Measurements from ENCODE around the gene AGPAT2.

Gene AGPAT2

DNA sequence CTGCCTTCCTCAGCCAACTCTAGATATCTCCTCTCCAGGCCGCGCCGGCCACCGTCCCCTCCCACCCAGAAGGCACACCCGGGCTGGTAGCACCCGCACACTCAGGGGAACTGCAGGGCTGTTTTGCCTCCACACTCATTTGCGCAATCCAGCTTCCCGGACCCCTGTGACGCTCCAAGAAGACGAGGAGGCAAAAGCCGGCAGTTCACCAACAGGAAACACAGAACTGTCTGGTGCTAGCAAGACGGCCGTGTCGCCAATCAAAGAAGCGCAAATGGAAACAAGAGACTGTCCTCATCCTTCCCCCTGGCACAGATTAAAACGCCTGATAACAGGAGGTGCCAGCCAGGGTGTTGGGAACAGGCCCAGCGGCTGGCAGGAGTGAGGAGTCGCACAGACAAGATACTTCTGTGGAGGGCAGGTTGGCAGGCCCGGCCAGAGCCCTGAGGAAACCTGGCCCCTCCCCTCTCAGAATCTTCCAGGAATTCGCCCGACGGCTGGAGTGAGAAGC is 7.8 kb downstream of the AGPAT2 start:
- no peaks in the 10 kb centered on the region for H3K4me1 ChIP-seq (ENCODE audit: control insufficient read depth, insufficient read depth, low read length)
- POLR2A ChIA-PET: interaction anchor here (1.7 kb wide), 1 partner anchor 8 kb away, joined by 7 read pairs; no protein-coding TSS in a partner anchor
- TF ChIP-seq ZNF366 (tag by site-specific recombination; conservative IDR thresholded peaks at IDR 0.05) (no peak), ZNF558 (tag by site-specific recombination; IDR thresholded peaks at IDR 0.05) (no peak), ZNF473 (tag by site-specific recombination; IDR thresholded peaks at IDR 0.05) (no peak), SP3 (tag by site-specific recombination; IDR thresholded peaks at IDR 0.05) (no peak), ZNF391 (tag by site-specific recombination; IDR thresholded peaks at IDR 0.05; ENCODE audit: borderline replicate concordance, low read depth) (no peak), ZNF221 (tag by site-specific recombination; IDR thresholded peaks at IDR 0.05; ENCODE audit: borderline replicate concordance) (no peak), ZNF114 (tag by site-specific recombination; IDR thresholded peaks at IDR 0.05) (no peak), ZNF571 (tag by site-specific recombination; IDR thresholded peaks at IDR 0.05) (no peak), ZNF610 (tag by site-specific recombination; IDR thresholded peaks at IDR 0.05; ENCODE audit: borderline replicate concordance) (no peak), TCF7L2 (IDR thresholded peaks at IDR 0.05; ENCODE audit: borderline replicate concordance, low read depth, low read length) (no peak), ZNF19 (tag by site-specific recombination; IDR thresholded peaks at IDR 0.05; ENCODE audit: low read depth) (no peak)

DNA sequence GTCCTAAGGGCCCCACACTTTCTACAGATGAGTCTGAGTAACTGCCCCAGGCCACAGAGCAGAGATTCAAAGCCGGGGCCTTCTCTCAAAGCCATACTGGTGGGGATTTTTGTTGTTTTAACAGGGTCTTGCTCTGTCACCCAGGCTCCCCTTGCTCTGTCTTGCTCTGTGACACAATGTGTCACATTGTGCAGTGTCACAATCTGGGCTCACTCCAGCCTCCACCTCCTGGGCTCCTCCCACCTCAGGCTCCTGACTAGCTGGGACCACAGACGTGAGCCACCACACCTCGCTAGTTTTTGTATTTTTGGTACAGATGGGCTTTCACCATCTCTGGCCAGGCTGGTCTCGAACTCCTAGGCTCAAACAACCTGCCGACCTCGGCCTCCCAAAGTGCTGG is 8.6 kb downstream of the AGPAT2 start:
- Histone ChIP-seq H3K4me1 (ENCODE audit: control insufficient read depth, insufficient read depth, low read length) (no peaks in the 10 kb centered on the region), H3K27ac (ENCODE audit: extremely low read depth, low read depth, low read length) (no peak overlapping the region), H3K36me3 (ENCODE audit: control insufficient read depth in 2 of 2, insufficient read depth in 1 of 2, low read length in 2 of 2) (peaks cover 0 to 26% of the 10 kb centered on the region in 2 experiments; a peak in 1 of 3 replicates), H3K9me3 (ENCODE audit: control insufficient read depth, insufficient read depth, low read depth, low read length) (no peaks in the 10 kb centered on the region), H3K4me3 (ENCODE audit: low read depth, low read length) (no peak overlapping the region)
- TF ChIP-seq MEIS1 (CRISPR knock-in tag; IDR thresholded peaks at IDR 0.05; ENCODE audit: borderline replicate concordance) (no peak), ZNF175 (tag by site-specific recombination; IDR thresholded peaks at IDR 0.05) (no peak), EGR2 (tag by site-specific recombination; IDR thresholded peaks at IDR 0.05; ENCODE audit: low read depth) (no peak), SCRT2 (tag by site-specific recombination; IDR thresholded peaks at IDR 0.05) (no peak), ZFP69B (tag by site-specific recombination; IDR thresholded peaks at IDR 0.05) (no peak), ZNF391 (tag by site-specific recombination; IDR thresholded peaks at IDR 0.05; ENCODE audit: borderline replicate concordance, low read depth) (no peak)
- TF ChIP-seq, protein P1, sequence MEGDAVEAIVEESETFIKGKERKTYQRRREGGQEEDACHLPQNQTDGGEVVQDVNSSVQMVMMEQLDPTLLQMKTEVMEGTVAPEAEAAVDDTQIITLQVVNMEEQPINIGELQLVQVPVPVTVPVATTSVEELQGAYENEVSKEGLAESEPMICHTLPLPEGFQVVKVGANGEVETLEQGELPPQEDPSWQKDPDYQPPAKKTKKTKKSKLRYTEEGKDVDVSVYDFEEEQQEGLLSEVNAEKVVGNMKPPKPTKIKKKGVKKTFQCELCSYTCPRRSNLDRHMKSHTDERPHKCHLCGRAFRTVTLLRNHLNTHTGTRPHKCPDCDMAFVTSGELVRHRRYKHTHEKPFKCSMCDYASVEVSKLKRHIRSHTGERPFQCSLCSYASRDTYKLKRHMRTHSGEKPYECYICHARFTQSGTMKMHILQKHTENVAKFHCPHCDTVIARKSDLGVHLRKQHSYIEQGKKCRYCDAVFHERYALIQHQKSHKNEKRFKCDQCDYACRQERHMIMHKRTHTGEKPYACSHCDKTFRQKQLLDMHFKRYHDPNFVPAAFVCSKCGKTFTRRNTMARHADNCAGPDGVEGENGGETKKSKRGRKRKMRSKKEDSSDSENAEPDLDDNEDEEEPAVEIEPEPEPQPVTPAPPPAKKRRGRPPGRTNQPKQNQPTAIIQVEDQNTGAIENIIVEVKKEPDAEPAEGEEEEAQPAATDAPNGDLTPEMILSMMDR (tag by site-specific recombination; IDR thresholded peaks at IDR 0.05): no peak
- TF ChIP-seq, protein P2, sequence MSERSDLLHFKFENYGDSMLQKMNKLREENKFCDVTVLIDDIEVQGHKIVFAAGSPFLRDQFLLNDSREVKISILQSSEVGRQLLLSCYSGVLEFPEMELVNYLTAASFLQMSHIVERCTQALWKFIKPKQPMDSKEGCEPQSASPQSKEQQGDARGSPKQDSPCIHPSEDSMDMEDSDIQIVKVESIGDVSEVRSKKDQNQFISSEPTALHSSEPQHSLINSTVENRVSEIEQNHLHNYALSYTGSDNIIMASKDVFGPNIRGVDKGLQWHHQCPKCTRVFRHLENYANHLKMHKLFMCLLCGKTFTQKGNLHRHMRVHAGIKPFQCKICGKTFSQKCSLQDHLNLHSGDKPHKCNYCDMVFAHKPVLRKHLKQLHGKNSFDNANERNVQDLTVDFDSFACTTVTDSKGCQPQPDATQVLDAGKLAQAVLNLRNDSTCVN (tag by site-specific recombination; optimal IDR thresholded peaks at IDR 0.05): no peak
- ChIA-PET CTCF (interaction anchor here (0.6 kb wide), 1 partner anchor 53 kb away, joined by 3 read pairs; no protein-coding TSS in a partner anchor), POLR2A (interaction anchor here (5.1 kb wide), 1 partner anchor 8 kb away, joined by 19 read pairs; the partner anchor contains the start of gene AGPAT2)

More for the DNA sequence above, 7.8 kb downstream of the AGPAT2 start:
- Histone ChIP-seq H3K9me3 (ENCODE audit: control insufficient read depth, insufficient read depth, low read depth, low read length) (no peaks in the 10 kb centered on the region), H3K36me3 (ENCODE audit: control insufficient read depth in 2 of 2, insufficient read depth in 1 of 2, low read length in 2 of 2) (peaks cover 0 to 27% of the 10 kb centered on the region in 2 experiments; a peak in 1 of 3 replicates), H3K27ac (ENCODE audit: extremely low read depth, low read depth, low read length) (no peak overlapping the region), H3K4me3 (ENCODE audit: low read depth, low read length) (no peak overlapping the region)
- CTCF ChIA-PET: interaction anchor here (1.9 to 5.5 kb wide), 2 partner anchors 7 to 15 kb away, joined by 5 to 60 read pairs; no protein-coding TSS in a partner anchor

DNA sequence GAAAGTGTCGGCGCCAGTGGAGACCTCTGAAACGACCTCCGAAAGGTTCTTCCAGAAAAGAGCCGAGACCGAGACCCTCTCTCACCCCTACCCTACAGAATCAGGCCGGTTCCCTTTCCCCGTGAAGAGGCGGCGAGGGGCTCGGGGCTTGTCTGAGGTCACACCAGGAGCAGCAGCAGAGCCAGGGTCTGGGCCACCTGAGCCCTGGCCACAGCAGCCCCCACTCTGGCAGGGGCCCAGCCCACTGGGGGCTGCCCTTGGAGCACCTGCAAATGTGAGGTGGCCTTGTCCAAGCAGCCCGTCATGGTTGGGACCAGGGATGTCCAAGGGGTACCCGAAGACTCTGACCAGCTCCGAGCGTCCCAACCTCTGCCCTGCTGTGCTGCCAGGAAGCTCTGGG is 9.2 kb downstream of the AGPAT2 start:
- POLR2A ChIA-PET: interaction anchor here (5.1 kb wide), 1 partner anchor 9 kb away, joined by 19 read pairs; the partner anchor contains the start of gene AGPAT2
- Histone ChIP-seq H3K4me3 (ENCODE audit: low read depth, low read length) (no peak overlapping the region), H3K9me3 (ENCODE audit: control insufficient read depth, insufficient read depth, low read depth, low read length) (no peaks in the 10 kb centered on the region), H3K27ac (ENCODE audit: extremely low read depth, low read depth, low read length) (no peak overlapping the region), H3K36me3 (ENCODE audit: control insufficient read depth in 2 of 2, insufficient read depth in 1 of 2, low read length in 2 of 2) (peaks cover 0 to 26% of the 10 kb centered on the region in 2 experiments; a peak in 1 of 3 replicates), H3K4me1 (ENCODE audit: control insufficient read depth, insufficient read depth, low read length) (no peaks in the 10 kb centered on the region)
- CTCF ChIA-PET: interaction anchor here (0.6 kb wide), 1 partner anchor 53 kb away, joined by 3 read pairs; no protein-coding TSS in a partner anchor
- TF ChIP-seq, protein P3, sequence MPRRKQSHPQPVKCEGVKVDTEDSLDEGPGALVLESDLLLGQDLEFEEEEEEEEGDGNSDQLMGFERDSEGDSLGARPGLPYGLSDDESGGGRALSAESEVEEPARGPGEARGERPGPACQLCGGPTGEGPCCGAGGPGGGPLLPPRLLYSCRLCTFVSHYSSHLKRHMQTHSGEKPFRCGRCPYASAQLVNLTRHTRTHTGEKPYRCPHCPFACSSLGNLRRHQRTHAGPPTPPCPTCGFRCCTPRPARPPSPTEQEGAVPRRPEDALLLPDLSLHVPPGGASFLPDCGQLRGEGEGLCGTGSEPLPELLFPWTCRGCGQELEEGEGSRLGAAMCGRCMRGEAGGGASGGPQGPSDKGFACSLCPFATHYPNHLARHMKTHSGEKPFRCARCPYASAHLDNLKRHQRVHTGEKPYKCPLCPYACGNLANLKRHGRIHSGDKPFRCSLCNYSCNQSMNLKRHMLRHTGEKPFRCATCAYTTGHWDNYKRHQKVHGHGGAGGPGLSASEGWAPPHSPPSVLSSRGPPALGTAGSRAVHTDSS (tag by site-specific recombination; IDR thresholded peaks at IDR 0.05): no peak
- TF ChIP-seq ZNF473 (tag by site-specific recombination; IDR thresholded peaks at IDR 0.05): no peak
- TF ChIP-seq KLF8 (tag by site-specific recombination; IDR thresholded peaks at IDR 0.05): no peak
- no peak for TF ChIP-seq ZNF510 (tag by site-specific recombination; IDR thresholded peaks at IDR 0.05; ENCODE audit: insufficient replicate concordance)
